NT2/D1 (cell line): ENCODE data around the gene ZC3H7B.

Experiments used
- DNase-seq: peaks from one replicate; pipeline ENCODE4 v3.0.0-alpha.2; 2011; ENCODE audit warnings: low read depth, low spot score
- H3K27me3 ChIP-seq: 2 replicates; pipeline ENCODE4 v1.6.0; 2011; ENCODE audit warnings: mild to moderate bottlenecking; ENCODE audit not compliant: insufficient read length, insufficient read depth
- H3K36me3 ChIP-seq: 2 replicates; pipeline ENCODE4 v1.6.1; 2011; ENCODE audit warnings: mild to moderate bottlenecking, low read length, mixed read lengths; ENCODE audit not compliant: insufficient read depth, insufficient read length
- H3K4me1 ChIP-seq: 2 replicates; pipeline ENCODE4 v1.5.1; 2011; ENCODE audit not compliant: insufficient read depth, insufficient read length
- H3K4me3 ChIP-seq: 2 replicates; pipeline ENCODE4 v1.5.1; 2011; ENCODE audit warnings: low read depth; ENCODE audit not compliant: insufficient read length
- H3K9ac ChIP-seq: 2 replicates; pipeline ENCODE4 v1.6.0; 2011; ENCODE audit warnings: low read depth; ENCODE audit not compliant: insufficient read length
- H3K9me3 ChIP-seq: 2 replicates; pipeline ENCODE4 v1.5.1; 2011; ENCODE audit warnings: mild to moderate bottlenecking, low read length; ENCODE audit not compliant: insufficient read depth
- SUZ12 ChIP-seq: IDR thresholded peaks from 2 replicates; pipeline ENCODE4 v1.6.1; 2011; ENCODE audit not compliant: insufficient read length, insufficient read depth; ENCODE audit errors: extremely low read depth
- YY1 ChIP-seq: IDR thresholded peaks from 2 replicates; pipeline ENCODE4 v1.6.1; 2011; ENCODE audit not compliant: insufficient read length, insufficient read depth
- ZNF274 ChIP-seq: IDR thresholded peaks from 2 replicates; pipeline ENCODE4 v1.6.1; 2011; ENCODE audit warnings: mild to moderate bottlenecking, low read depth, low read length

The ZC3H7B gene

GRCh38 chr22:41273128-41273527 lies 28.2 kb upstream of the ZC3H7B start:
- no peaks in the 10 kb centered on the region for H3K4me1 ChIP-seq
- TF ChIP-seq YY1 (no peak), ZNF274 (no peak), SUZ12 (no peak)
- H3K27me3 ChIP-seq, result no peaks in the 10 kb centered on the region
- no peak overlapping the region for H3K4me3 ChIP-seq
- H3K9me3 ChIP-seq, result no peaks in the 10 kb centered on the region
- H3K36me3 ChIP-seq, result peaks cover 78% of the 10 kb centered on the region
- DNase-seq, result no peak
- no peak overlapping the region for H3K9ac ChIP-seq

DNA sequence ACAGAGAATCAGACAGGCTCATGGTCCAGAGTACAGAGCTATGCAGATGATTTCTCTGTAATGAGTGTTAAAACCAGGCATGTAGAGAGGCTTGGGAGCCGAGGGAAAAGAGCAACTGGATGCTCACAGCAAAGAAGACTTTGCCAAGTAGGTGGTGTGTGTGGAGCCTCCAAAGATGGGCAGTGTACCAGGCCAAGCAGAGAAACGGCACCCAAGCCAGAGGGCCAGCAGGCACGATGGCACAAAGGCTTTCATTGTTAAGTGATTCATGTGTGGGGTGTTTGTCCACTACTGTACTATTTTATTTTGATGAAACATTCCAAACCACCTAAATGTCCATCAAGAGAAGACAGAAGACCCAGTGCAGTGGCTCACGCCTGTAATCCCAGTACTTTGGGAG lies 26.5 kb upstream of the ZC3H7B start:
- Histone ChIP-seq H3K9me3 (no peaks in the 10 kb centered on the region), H3K4me1 (no peaks in the 10 kb centered on the region), H3K9ac (no peak overlapping the region), H3K4me3 (no peak overlapping the region), H3K27me3 (no peaks in the 10 kb centered on the region), H3K36me3 (peaks cover 77% of the 10 kb centered on the region)
- TF ChIP-seq YY1 (no peak), SUZ12 (no peak), ZNF274 (no peak)
- no peak for DNase-seq

- no peak overlapping the region for H3K9ac ChIP-seq
- H3K27me3 ChIP-seq, result no peaks in the 10 kb centered on the region
- no peak overlapping the region for H3K4me3 ChIP-seq
- no peak for TF ChIP-seq ZNF274
- no peak for DNase-seq
- no peaks in the 10 kb centered on the region for H3K9me3 ChIP-seq
- H3K4me1 ChIP-seq, result no peaks in the 10 kb centered on the region
- peaks cover 77% of the 10 kb centered on the region for H3K36me3 ChIP-seq
These were observed 21.3 kb upstream of the ZC3H7B start for GRCh38 chr22:41280065-41280464.

- peaks cover 73% of the 10 kb centered on the region for H3K36me3 ChIP-seq
- H3K4me3 ChIP-seq, result no peak overlapping the region
- H3K9ac ChIP-seq, result no peak overlapping the region
- DNase-seq, result no peak
- H3K27me3 ChIP-seq, result no peaks in the 10 kb centered on the region
- H3K4me1 ChIP-seq, result no peaks in the 10 kb centered on the region
- no peak for TF ChIP-seq ZNF274
- TF ChIP-seq YY1, result no peak
- TF ChIP-seq SUZ12, result no peak
- no peaks in the 10 kb centered on the region for H3K9me3 ChIP-seq
These were observed 20.5 kb upstream of the ZC3H7B start for GRCh38 chr22:41280854-41281253.

DNA sequence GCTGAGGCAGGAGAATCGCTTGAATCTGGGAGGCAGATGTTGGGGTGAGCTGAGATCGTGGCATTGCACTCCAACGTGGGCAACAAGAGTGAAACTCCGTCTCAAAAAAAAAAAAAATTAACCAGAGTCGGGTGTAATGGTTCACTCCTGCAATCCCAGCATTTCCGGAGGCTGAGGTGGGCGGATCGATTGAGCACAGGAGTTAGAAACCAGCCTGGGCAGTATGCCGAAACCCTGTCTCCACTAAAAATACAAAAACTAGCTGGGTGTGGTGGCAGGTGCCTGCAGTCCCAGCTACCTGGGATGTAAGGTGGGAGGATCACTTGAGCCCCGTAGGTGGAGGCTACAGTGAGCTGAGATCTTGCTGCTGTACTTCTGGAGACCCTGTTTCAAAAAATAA lies 16.9 kb upstream of the ZC3H7B start:
- DNase-seq, result no peak
- no peak for TF ChIP-seq SUZ12
- H3K4me1 ChIP-seq, result no peaks in the 10 kb centered on the region
- H3K36me3 ChIP-seq, result peaks cover 42% of the 10 kb centered on the region
- H3K9ac ChIP-seq, result peak overlapping the region; percentile 10
- H3K4me3 ChIP-seq, result no peak overlapping the region
- H3K9me3 ChIP-seq, result no peaks in the 10 kb centered on the region
- H3K27me3 ChIP-seq, result no peaks in the 10 kb centered on the region

- Histone ChIP-seq H3K4me3 (peak overlapping the region; percentile 87), H3K9ac (peak overlapping the region; percentile 86), H3K27me3 (no peaks in the 10 kb centered on the region), H3K4me1 (no peaks in the 10 kb centered on the region), H3K9me3 (no peaks in the 10 kb centered on the region), H3K36me3 (peaks cover 34% of the 10 kb centered on the region)
- TF ChIP-seq YY1, result no peak
- TF ChIP-seq SUZ12, result no peak
- TF ChIP-seq ZNF274, result no peak
- no peak for DNase-seq
These were observed 15.9 kb upstream of the ZC3H7B start for GRCh38 chr22:41285441-41285819.

DNA sequence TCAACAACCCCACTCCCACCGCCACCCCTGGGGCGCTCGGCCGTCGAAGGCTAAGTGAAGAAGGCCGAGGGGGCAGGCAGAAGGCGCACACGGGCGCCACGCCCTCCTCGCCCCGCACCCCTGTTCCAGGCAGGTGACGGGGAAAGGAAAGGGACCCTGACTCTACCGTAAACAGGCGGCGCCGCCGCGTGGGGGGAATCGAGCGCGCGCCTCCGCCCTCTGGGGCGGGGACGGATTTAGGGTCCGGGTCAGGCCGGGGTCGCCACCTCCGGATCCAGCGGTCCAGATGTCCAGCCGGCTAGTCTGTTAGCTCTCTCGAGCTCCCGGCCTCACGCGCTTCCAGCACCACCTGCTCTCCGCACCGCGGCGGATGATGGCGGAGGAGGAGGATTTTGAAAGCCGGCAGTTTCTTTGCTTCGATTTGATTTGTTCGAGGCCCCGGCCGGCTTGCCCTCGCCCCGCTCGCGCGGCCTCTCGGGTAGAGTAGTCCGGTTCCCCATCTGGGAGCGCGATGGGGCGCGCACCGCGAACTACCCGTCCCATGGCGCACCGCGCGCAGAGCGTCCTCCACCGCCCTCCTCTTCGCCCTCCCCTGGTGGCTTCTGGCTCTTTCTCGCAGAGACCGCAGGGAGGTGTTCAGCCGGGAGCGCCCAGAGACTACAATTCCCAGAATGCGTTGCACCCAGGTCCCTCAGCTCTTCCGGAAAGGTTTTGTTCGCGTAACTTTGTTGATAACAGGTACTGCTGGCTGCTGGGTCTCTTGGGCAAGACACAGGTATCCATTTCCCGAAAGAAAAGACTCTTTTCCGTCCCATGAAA lies 15.3 kb upstream of the ZC3H7B start, which contains the start of gene RANGAP1:
Gene RANGAP1 (minus strand): TSS at position 368 of the 819 bp plus-strand sequence. CDS start 5,143 bp downstream, outside the sequence.
- no peak for TF ChIP-seq SUZ12
- peak; percentile 32 for TF ChIP-seq YY1
- DNase-seq, result peak; percentile 93
- H3K36me3 ChIP-seq, result peaks cover 28% of the 10 kb centered on the region
- H3K9ac ChIP-seq, result peak within 1 kb of the TSS; percentile 86
- no peaks in the 10 kb centered on the region for H3K27me3 ChIP-seq
- H3K4me3 ChIP-seq, result peak within 1 kb of the TSS; percentile 87
- no peaks in the 10 kb centered on the region for H3K9me3 ChIP-seq
- H3K4me1 ChIP-seq, result no peaks in the 10 kb centered on the region
